ENCODE data around the gene IGF2BP2.

- no peak for TF ChIP-seq EZH2 (IDR thresholded peaks at IDR 0.05; ENCODE audit: borderline replicate concordance, low read length)
- TF ChIP-seq CTCF (conservative IDR thresholded peaks at IDR 0.05 in 1 of 2, IDR thresholded peaks at IDR 0.05 in 1 of 2; ENCODE audit: extremely low read depth in 1 of 2, insufficient read depth in 1 of 2, low read depth in 1 of 2, low read length in 2 of 2), result no peak
Measured at GRCh38 chr3:185844051-185844450, 19.2 kb upstream of the IGF2BP2 start.

Data from mammary epithelial cell (primary cell).